HEK293 (cell line): ENCODE measurements around the gene GSPT1.

Experiments
- BCL11A ChIP-seq: fragments of 450-650 bp; formaldehyde crosslinking; IDR thresholded peaks from 2 replicates; pipeline ENCODE4 v1.5.1; 2016; ENCODE audit warnings: low read depth, missing biosample characterization, missing genetic modification characterization
- HOXD13 ChIP-seq: sonication (generic); formaldehyde crosslinking; IDR thresholded peaks from 2 replicates; pipeline ENCODE4 v1.8.0; 2022; ENCODE audit warnings: missing genetic modification reagents, borderline replicate concordance
- KLF7 ChIP-seq: fragments of 450-650 bp; formaldehyde crosslinking; IDR thresholded peaks from 2 replicates; pipeline ENCODE4 v1.5.1; 2016; ENCODE audit warnings: missing biosample characterization, missing genetic modification characterization, borderline replicate concordance
- KLF9 ChIP-seq: fragments of 450-650 bp; formaldehyde crosslinking; IDR thresholded peaks from 2 replicates; pipeline ENCODE4 v1.5.1; 2016; ENCODE audit warnings: missing biosample characterization, missing genetic modification characterization, low read depth
- OVOL3 ChIP-seq: fragments of 450-650 bp; formaldehyde crosslinking; IDR thresholded peaks from 2 replicates; pipeline ENCODE4 v1.5.1; 2016; ENCODE audit warnings: missing biosample characterization, missing genetic modification characterization
- PRDM2 ChIP-seq: fragments of 450-650 bp; formaldehyde crosslinking; IDR thresholded peaks from 2 replicates; pipeline ENCODE4 v1.5.1; 2016; ENCODE audit warnings: missing biosample characterization, missing genetic modification characterization, borderline replicate concordance
- PRDM4 ChIP-seq: fragments of 450-650 bp; formaldehyde crosslinking; IDR thresholded peaks from 2 replicates; pipeline ENCODE4 v1.5.1; 2017; ENCODE audit warnings: missing biosample characterization, missing genetic modification characterization
- ZBTB21 ChIP-seq: fragments of 450-650 bp; formaldehyde crosslinking; IDR thresholded peaks from 2 replicates; pipeline ENCODE4 v1.5.1; 2017; ENCODE audit warnings: missing biosample characterization, missing genetic modification characterization
- ZBTB8A ChIP-seq: fragments of 450-650 bp; formaldehyde crosslinking; IDR thresholded peaks from 2 replicates; pipeline ENCODE4 v1.5.1; 2016; ENCODE audit warnings: missing biosample characterization, missing genetic modification characterization
- ZEB2 ChIP-seq: fragments of 450-650 bp; formaldehyde crosslinking; IDR thresholded peaks from 2 replicates; pipeline ENCODE4 v1.5.1; 2016; ENCODE audit warnings: missing biosample characterization, missing genetic modification characterization
- ZNF2 ChIP-seq: fragments of 450-650 bp; formaldehyde crosslinking; IDR thresholded peaks from 2 replicates; pipeline ENCODE4 v1.5.1; 2016; ENCODE audit warnings: missing biosample characterization, missing genetic modification characterization
- ZNF202 ChIP-seq: fragments of 450-650 bp; formaldehyde crosslinking; IDR thresholded peaks from 2 replicates; pipeline ENCODE4 v1.5.1; 2016; ENCODE audit warnings: missing biosample characterization, missing genetic modification characterization, borderline replicate concordance
- ZNF23 ChIP-seq: fragments of 450-650 bp; formaldehyde crosslinking; IDR thresholded peaks from 2 replicates; pipeline ENCODE4 v1.5.1; 2016; ENCODE audit warnings: missing biosample characterization, missing genetic modification characterization, borderline replicate concordance
- ZNF280D ChIP-seq: fragments of 450-650 bp; formaldehyde crosslinking; IDR thresholded peaks from 2 replicates; pipeline ENCODE4 v1.5.1; 2016; ENCODE audit warnings: missing biosample characterization, missing genetic modification characterization
- ZNF354C ChIP-seq: fragments of 450-650 bp; formaldehyde crosslinking; IDR thresholded peaks from 2 replicates; pipeline ENCODE4 v1.5.1; 2016; ENCODE audit warnings: missing biosample characterization, missing genetic modification characterization, low read depth, borderline replicate concordance
- ZNF394 ChIP-seq: fragments of 450-650 bp; formaldehyde crosslinking; IDR thresholded peaks from 2 replicates; pipeline ENCODE4 v1.5.1; 2016; ENCODE audit warnings: missing biosample characterization, missing genetic modification characterization, mild to moderate bottlenecking, moderate library complexity, borderline replicate concordance
- ZNF433 ChIP-seq: fragments of 450-650 bp; formaldehyde crosslinking; IDR thresholded peaks from 2 replicates; pipeline ENCODE4 v1.5.1; 2016; ENCODE audit warnings: missing biosample characterization, missing genetic modification characterization, low read depth
- ZNF473 ChIP-seq: fragments of 450-650 bp; formaldehyde crosslinking; IDR thresholded peaks from 2 replicates; pipeline ENCODE4 v1.5.1; 2017; ENCODE audit warnings: missing biosample characterization, missing genetic modification characterization
- ZNF600 ChIP-seq: fragments of 450-650 bp; formaldehyde crosslinking; IDR thresholded peaks from 2 replicates; pipeline ENCODE4 v1.5.1; 2016; ENCODE audit warnings: missing biosample characterization, missing genetic modification characterization
- ZNF629 ChIP-seq: fragments of 450-650 bp; formaldehyde crosslinking; IDR thresholded peaks from 2 replicates; pipeline ENCODE4 v1.5.1; 2017; ENCODE audit warnings: missing biosample characterization, missing genetic modification characterization
- ZNF639 ChIP-seq: fragments of 450-650 bp; formaldehyde crosslinking; IDR thresholded peaks from 2 replicates; pipeline ENCODE4 v1.5.1; 2016; ENCODE audit warnings: missing biosample characterization, missing genetic modification characterization
- ZNF664 ChIP-seq: fragments of 450-650 bp; formaldehyde crosslinking; IDR thresholded peaks from 2 replicates; pipeline ENCODE4 v1.5.1; 2016; ENCODE audit warnings: missing biosample characterization, missing genetic modification characterization
- ZSCAN30 ChIP-seq: fragments of 450-650 bp; IDR thresholded peaks from 2 replicates; pipeline ENCODE4 v1.5.1; 2018; ENCODE audit warnings: missing biosample characterization, mild to moderate bottlenecking, missing genetic modification characterization, moderate library complexity
- TF ChIP-seq, protein P1 (sequence below): fragments of 450-650 bp; formaldehyde crosslinking; IDR thresholded peaks from 2 replicates; pipeline ENCODE4 v1.5.1; 2016; ENCODE audit warnings: missing biosample characterization, missing genetic modification characterization
- TF ChIP-seq, protein P2 (sequence below): fragments of 450-650 bp; formaldehyde crosslinking; IDR thresholded peaks from 2 replicates; pipeline ENCODE4; 2016; ENCODE audit warnings: missing biosample characterization, missing genetic modification characterization

The GSPT1 gene

GRCh38 chr16:11857161-11857560 lies 58.6 kb downstream of the GSPT1 start (continued):
- TF ChIP-seq PRDM4 (tag by site-specific recombination) (no peak), ZNF2 (tag by site-specific recombination) (peak; percentile 56; the same call in 1 of the 2 replicates), PRDM2 (no peak), ZNF354C (no peak), ZEB2 (tag by site-specific recombination) (peak; percentile 80), ZNF394 (tag by site-specific recombination) (peak; percentile 28; the same call in 1 of the 2 replicates), ZNF629 (tag by site-specific recombination) (peak; percentile 59), ZNF473 (tag by site-specific recombination) (no peak), KLF9 (tag by site-specific recombination) (no peak), ZNF280D (no peak), OVOL3 (tag by site-specific recombination) (no peak), ZSCAN30 (no peak), ZBTB21 (tag by site-specific recombination) (no peak), ZNF433 (tag by site-specific recombination) (no peak), ZNF600 (tag by site-specific recombination) (peak; percentile 79; the same call in 1 of the 2 replicates), ZNF202 (tag by site-specific recombination) (no peak), ZNF23 (tag by site-specific recombination) (no peak), ZNF664 (peak; percentile 58; the same call in 1 of the 2 replicates), KLF7 (no peak), ZNF639 (0 out of 2 replicates have a peak, but pooled peaks have one; percentile 21), HOXD13 (CRISPR knock-in tag) (no peak), BCL11A (tag by site-specific recombination) (0 out of 2 replicates have a peak, but pooled peaks have one; percentile 37), ZBTB8A (tag by site-specific recombination) (no peak)
- TF ChIP-seq, protein P1, sequence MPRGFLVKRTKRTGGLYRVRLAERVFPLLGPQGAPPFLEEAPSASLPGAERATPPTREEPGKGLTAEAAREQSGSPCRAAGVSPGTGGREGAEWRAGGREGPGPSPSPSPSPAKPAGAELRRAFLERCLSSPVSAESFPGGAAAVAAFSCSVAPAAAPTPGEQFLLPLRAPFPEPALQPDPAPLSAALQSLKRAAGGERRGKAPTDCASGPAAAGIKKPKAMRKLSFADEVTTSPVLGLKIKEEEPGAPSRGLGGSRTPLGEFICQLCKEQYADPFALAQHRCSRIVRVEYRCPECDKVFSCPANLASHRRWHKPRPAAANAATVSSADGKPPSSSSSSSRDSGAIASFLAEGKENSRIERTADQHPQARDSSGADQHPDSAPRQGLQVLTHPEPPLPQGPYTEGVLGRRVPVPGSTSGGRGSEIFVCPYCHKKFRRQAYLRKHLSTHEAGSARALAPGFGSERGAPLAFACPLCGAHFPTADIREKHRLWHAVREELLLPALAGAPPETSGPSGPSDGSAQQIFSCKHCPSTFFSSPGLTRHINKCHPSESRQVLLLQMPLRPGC (tag by site-specific recombination) = peak; percentile 72
- TF ChIP-seq, protein P2, sequence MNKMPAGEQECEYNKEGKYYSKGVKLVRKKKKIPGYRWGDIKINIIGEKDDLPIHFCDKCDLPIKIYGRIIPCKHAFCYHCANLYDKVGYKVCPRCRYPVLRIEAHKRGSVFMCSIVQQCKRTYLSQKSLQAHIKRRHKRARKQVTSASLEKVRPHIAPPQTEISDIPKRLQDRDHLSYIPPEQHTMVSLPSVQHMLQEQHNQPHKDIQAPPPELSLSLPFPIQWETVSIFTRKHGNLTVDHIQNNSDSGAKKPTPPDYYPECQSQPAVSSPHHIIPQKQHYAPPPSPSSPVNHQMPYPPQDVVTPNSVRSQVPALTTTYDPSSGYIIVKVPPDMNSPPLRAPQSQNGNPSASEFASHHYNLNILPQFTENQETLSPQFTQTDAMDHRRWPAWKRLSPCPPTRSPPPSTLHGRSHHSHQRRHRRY (tag by site-specific recombination) = no peak
